Chondrocyte (in vitro differentiated cells): ENCODE data around the gene PHC3. TPM values are rescaled to one million over a fixed set of nuclear protein-coding genes. Genes with fewer than 3 reads are reported as not detected.

Experiments
- DNase-seq: peaks from one replicate; pipeline ENCODE4 v3.0.0; 2021; ENCODE audit warnings: mixed read lengths, low spot score
- H3K27ac Mint-ChIP-seq: one replicate; pipeline ENCODE4 v1.8.0; 2021; ENCODE audit warnings: mild to moderate bottlenecking, moderate library complexity, mixed read lengths; ENCODE audit not compliant: unreplicated experiment
- H3K27me3 Mint-ChIP-seq: 2 replicates; pipeline ENCODE4 v1.8.0; 2021; ENCODE audit warnings: low read depth, mixed read lengths
- H3K36me3 Mint-ChIP-seq: 2 replicates; pipeline ENCODE4 v1.8.0; 2021; ENCODE audit warnings: low read depth, mixed read lengths
- H3K4me1 Mint-ChIP-seq: 2 replicates; pipeline ENCODE4 v1.8.0; 2021; ENCODE audit warnings: low read depth, mild to moderate bottlenecking, mixed read lengths
- H3K4me3 Mint-ChIP-seq: one replicate; pipeline ENCODE4 v1.8.0; 2021; ENCODE audit warnings: mild to moderate bottlenecking, moderate library complexity, mixed read lengths; ENCODE audit not compliant: unreplicated experiment
- H3K9me3 Mint-ChIP-seq: 2 replicates; pipeline ENCODE4 v1.8.0; 2021; ENCODE audit warnings: low read depth, mixed read lengths
- CTCF ChIP-seq: fragments of 200-600 bp; sonication (generic); IDR thresholded peaks from 2 replicates; pipeline ENCODE4 v1.5.0; 2021; ENCODE audit warnings: antibody characterized with exemption, mild to moderate bottlenecking, moderate library complexity
- total RNA-seq: library from RNA; stranded (reverse); gene quantifications from 3 replicates; pipeline ENCODE4 v1.2.1, GENCODE V29; 2021

Gene PHC3
- total RNA-seq, 1 donor from 2014 or later: 45.8 TPM

GRCh38 chr3:170155604-170156003, 25.9 kb downstream of the PHC3 start:
- H3K36me3 Mint-ChIP-seq: peaks cover 5% of the 10 kb centered on the region
- DNase-seq: no peak
- H3K27me3 Mint-ChIP-seq: no peaks in the 10 kb centered on the region
- no peak overlapping the region for H3K4me3 Mint-ChIP-seq
- H3K4me1 Mint-ChIP-seq: peaks cover 35% of the 10 kb centered on the region
- no peak for TF ChIP-seq CTCF
- no peak overlapping the region for H3K27ac Mint-ChIP-seq
- no peaks in the 10 kb centered on the region for H3K9me3 Mint-ChIP-seq

- no peak for TF ChIP-seq CTCF
- H3K27me3 Mint-ChIP-seq: no peaks in the 10 kb centered on the region
- peaks cover 27% of the 10 kb centered on the region for H3K4me1 Mint-ChIP-seq
- peaks cover 7% of the 10 kb centered on the region for H3K36me3 Mint-ChIP-seq
- H3K4me3 Mint-ChIP-seq: no peak overlapping the region
- H3K27ac Mint-ChIP-seq: peak overlapping the region; percentile 30
- no peak for DNase-seq
- H3K9me3 Mint-ChIP-seq: no peaks in the 10 kb centered on the region
Observed at GRCh38 chr3:170154569-170155143, 26.9 kb downstream of the PHC3 start.

GRCh38 chr3:170154084-170154483, 27.4 kb downstream of the PHC3 start:
- Mint-ChIP-seq H3K4me1 (peaks cover 27% of the 10 kb centered on the region), H3K4me3 (no peak overlapping the region), H3K27me3 (no peaks in the 10 kb centered on the region), H3K36me3 (peaks cover 8% of the 10 kb centered on the region), H3K27ac (peak overlapping the region; percentile 30), H3K9me3 (no peaks in the 10 kb centered on the region)
- no peak for DNase-seq
- no peak for TF ChIP-seq CTCF

- Mint-ChIP-seq H3K4me1 (peaks cover 27% of the 10 kb centered on the region), H3K27me3 (no peaks in the 10 kb centered on the region), H3K9me3 (no peaks in the 10 kb centered on the region), H3K27ac (no peak overlapping the region), H3K36me3 (peaks cover 11% of the 10 kb centered on the region), H3K4me3 (no peak overlapping the region)
- no peak for DNase-seq
- TF ChIP-seq CTCF: no peak
Observed at GRCh38 chr3:170151536-170151935, 30.0 kb downstream of the PHC3 start.

GRCh38 chr3:170149016-170149415, 32.5 kb downstream of the PHC3 start:
- DNase-seq: no peak
- no peak overlapping the region for H3K4me3 Mint-ChIP-seq
- peaks cover 15% of the 10 kb centered on the region for H3K4me1 Mint-ChIP-seq
- no peaks in the 10 kb centered on the region for H3K9me3 Mint-ChIP-seq
- H3K27me3 Mint-ChIP-seq: no peaks in the 10 kb centered on the region
- no peak for TF ChIP-seq CTCF
- peaks cover 13% of the 10 kb centered on the region for H3K36me3 Mint-ChIP-seq
- H3K27ac Mint-ChIP-seq: no peak overlapping the region
